DND-41 (cell line): ENCODE results near the gene CDHR2.
A peak's percentile ranks its signal among the peaks of the same experiment; 100 is the strongest.

Experiments used
- ATAC-seq: fragments of 200-7000 bp; cut with Tn5 transposase; 3 replicates; pipeline ENCODE4 v1.9.1; 2021; ENCODE audit warnings: low read depth; ENCODE audit not compliant: insufficient read depth
- DNase-seq: peaks from one replicate; pipeline ENCODE4 v3.0.0-alpha.2; 2020
- H2AFZ ChIP-seq: 2 replicates; pipeline ENCODE4 v1.6.0; 2012; ENCODE audit warnings: low read depth, low read length
- H3K27ac ChIP-seq: 2 replicates; pipeline ENCODE4 v1.5.1; 2012; ENCODE audit warnings: low read length, inconsistent platforms
- H3K27me3 ChIP-seq: fragments of 200-600 bp; sonication (generic); 2 replicates; pipeline ENCODE4 v1.6.0; 2012; ENCODE audit warnings: low read length, mild to moderate bottlenecking, inconsistent platforms; ENCODE audit not compliant: insufficient read depth, poor library complexity
- H3K36me3 ChIP-seq: 2 replicates; pipeline ENCODE4 v1.5.1; 2012; ENCODE audit warnings: low read length, inconsistent platforms; ENCODE audit not compliant: insufficient read depth
- H3K4me1 ChIP-seq: 2 replicates; pipeline ENCODE4 v1.5.1; 2012; ENCODE audit warnings: mild to moderate bottlenecking, low read length; ENCODE audit not compliant: insufficient read depth
- H3K4me2 ChIP-seq: 2 replicates; pipeline ENCODE4 v1.6.0; 2012; ENCODE audit warnings: mild to moderate bottlenecking, moderate library complexity, low read length, inconsistent platforms; ENCODE audit not compliant: insufficient read depth
- H3K4me3 ChIP-seq, 2 experiments: fragments of 200-600 bp in 1 of 2; shearing (Covaris generic) in 1 of 2; 2 replicates each; pipeline ENCODE4 v1.5.1; 2012 to 2016; ENCODE audit warnings: inconsistent platforms in 2 of 2, low read length in 2 of 2, mild to moderate bottlenecking in 2 of 2, low read depth in 1 of 2, moderate library complexity in 1 of 2
- H3K79me2 ChIP-seq: 2 replicates; pipeline ENCODE4 v1.6.0; 2012; ENCODE audit warnings: low read length, inconsistent platforms; ENCODE audit not compliant: insufficient read depth
- H3K9ac ChIP-seq: 2 replicates; pipeline ENCODE4 v1.6.0; 2012; ENCODE audit warnings: low read depth, mild to moderate bottlenecking, inconsistent platforms, low read length, moderate library complexity
- H3K9me3 ChIP-seq: 2 replicates; pipeline ENCODE4 v1.5.1; 2012; ENCODE audit warnings: low read length, moderate library complexity, mild to moderate bottlenecking, inconsistent platforms; ENCODE audit not compliant: insufficient read depth, severe bottlenecking
- H4K20me1 ChIP-seq: 2 replicates; pipeline ENCODE4 v1.6.0; 2012; ENCODE audit warnings: low read length; ENCODE audit not compliant: insufficient read depth
- EZH2 ChIP-seq: IDR thresholded peaks from 3 replicates; pipeline ENCODE4 v1.6.1; 2012; ENCODE audit warnings: borderline replicate concordance, low read depth, mild to moderate bottlenecking, moderate library complexity, low read length, inconsistent platforms; ENCODE audit not compliant: severe bottlenecking
- TF ChIP-seq, protein P1 (sequence below): IDR thresholded peaks from 2 replicates; pipeline ENCODE4 v1.5.1; 2012; ENCODE audit warnings: borderline replicate concordance, low read length, moderate library complexity, mild to moderate bottlenecking; ENCODE audit not compliant: poor library complexity, severe bottlenecking; ENCODE audit errors: extremely low read depth

Gene CDHR2

DNA sequence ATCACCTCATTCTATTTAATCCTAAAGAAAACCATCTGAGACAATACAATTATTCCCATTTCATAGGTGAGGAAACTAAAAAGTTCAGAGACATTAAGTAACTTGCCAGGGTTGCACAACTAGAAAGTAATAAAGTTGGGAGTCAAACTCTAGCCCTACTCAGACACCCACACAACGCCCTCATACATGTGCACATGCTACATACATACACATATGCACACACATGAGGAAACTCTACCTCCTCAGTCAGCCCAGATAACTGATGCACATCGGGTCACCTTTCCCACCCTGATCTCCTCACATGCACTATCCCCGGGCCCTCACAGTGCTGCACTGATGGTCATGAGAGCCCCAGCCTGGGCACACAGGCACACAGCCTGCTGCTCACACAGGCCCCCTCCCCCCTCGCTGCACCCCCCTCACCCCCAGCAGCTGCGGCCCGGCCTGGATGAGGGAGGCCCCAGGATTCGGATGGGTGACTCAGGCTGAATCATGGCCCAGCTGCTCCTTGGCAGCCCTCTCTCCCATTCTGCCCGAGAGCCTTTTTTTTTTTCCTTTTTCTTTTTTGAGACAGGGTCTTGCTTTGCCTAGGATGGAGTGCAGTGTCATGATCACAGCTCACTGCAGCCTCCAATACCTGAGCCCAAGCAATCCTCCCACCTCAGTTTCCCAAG, 65.8 kb downstream of the CDHR2 start:
- no peaks in the 10 kb centered on the region for H3K4me1 ChIP-seq
- H3K27me3 ChIP-seq, result no peaks in the 10 kb centered on the region
- no peak for TF ChIP-seq EZH2
- TF ChIP-seq, protein P1, sequence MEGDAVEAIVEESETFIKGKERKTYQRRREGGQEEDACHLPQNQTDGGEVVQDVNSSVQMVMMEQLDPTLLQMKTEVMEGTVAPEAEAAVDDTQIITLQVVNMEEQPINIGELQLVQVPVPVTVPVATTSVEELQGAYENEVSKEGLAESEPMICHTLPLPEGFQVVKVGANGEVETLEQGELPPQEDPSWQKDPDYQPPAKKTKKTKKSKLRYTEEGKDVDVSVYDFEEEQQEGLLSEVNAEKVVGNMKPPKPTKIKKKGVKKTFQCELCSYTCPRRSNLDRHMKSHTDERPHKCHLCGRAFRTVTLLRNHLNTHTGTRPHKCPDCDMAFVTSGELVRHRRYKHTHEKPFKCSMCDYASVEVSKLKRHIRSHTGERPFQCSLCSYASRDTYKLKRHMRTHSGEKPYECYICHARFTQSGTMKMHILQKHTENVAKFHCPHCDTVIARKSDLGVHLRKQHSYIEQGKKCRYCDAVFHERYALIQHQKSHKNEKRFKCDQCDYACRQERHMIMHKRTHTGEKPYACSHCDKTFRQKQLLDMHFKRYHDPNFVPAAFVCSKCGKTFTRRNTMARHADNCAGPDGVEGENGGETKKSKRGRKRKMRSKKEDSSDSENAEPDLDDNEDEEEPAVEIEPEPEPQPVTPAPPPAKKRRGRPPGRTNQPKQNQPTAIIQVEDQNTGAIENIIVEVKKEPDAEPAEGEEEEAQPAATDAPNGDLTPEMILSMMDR, result no peak
- no peaks in the 10 kb centered on the region for H3K36me3 ChIP-seq
- DNase-seq (no peak), ATAC-seq (no peak)
- H3K79me2 ChIP-seq, result no peaks in the 10 kb centered on the region
- H3K27ac ChIP-seq, result no peak overlapping the region
- no peak overlapping the region for H3K4me2 ChIP-seq
- no peaks in the 10 kb centered on the region for H3K9me3 ChIP-seq
- no peak overlapping the region for H3K4me3 ChIP-seq
- H4K20me1 ChIP-seq, result no peaks in the 10 kb centered on the region
- H2AFZ ChIP-seq, result no peak overlapping the region
- no peak overlapping the region for H3K9ac ChIP-seq

DNA sequence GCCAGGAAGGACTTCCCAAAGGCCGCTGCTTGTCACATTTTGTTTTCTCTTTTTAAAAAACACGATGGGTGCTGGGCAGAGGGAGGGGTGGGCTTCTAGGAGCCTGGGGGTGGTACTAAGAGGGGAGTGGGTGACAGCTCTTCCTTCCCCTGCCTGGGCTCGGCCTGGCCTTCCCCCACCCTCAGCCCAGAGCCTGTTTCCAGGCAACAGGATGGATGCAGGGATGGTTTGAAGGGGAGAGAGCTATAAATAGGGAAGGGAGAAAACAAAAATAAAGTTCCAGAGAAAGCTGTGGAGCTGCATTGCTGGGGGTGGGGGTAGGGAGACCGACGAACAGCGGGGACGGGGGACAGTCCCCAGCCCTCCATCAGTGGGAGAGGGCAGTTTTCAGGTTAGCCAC, 67.4 kb downstream of the CDHR2 start:
- H3K4me2 ChIP-seq, result no peak overlapping the region
- ATAC-seq (no peak), DNase-seq (no peak)
- no peak overlapping the region for H3K27ac ChIP-seq
- H3K36me3 ChIP-seq, result no peaks in the 10 kb centered on the region
- no peak overlapping the region for H3K9ac ChIP-seq
- no peaks in the 10 kb centered on the region for H3K79me2 ChIP-seq
- TF ChIP-seq, protein P1, result no peak
- TF ChIP-seq EZH2, result no peak
- no peaks in the 10 kb centered on the region for H3K9me3 ChIP-seq
- no peak overlapping the region for H3K4me3 ChIP-seq
- no peak overlapping the region for H2AFZ ChIP-seq
- no peaks in the 10 kb centered on the region for H3K27me3 ChIP-seq
- no peaks in the 10 kb centered on the region for H3K4me1 ChIP-seq
- H4K20me1 ChIP-seq, result no peaks in the 10 kb centered on the region

DNA sequence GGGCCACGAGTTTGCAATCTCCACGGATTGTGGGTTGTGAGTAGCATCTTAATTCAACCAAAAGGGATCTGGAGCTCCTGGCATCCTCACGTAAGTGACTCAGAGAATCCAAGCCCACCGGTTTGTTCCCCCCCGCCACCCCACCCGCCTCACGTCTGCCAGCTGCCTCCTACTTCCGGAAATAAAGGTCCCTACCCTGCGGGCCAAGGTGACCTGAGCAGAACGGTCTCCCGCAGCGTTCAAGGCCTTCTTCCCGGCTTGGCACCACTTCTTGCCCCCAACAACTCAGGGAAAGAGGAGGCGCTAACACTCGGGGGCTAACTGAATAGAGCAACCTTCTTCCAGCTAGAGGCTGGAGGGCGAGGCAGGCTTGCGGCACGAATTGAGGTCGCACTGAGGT, 69.6 kb downstream of the CDHR2 start:
- no peak overlapping the region for H3K27ac ChIP-seq
- no peak for DNase-seq
- H3K79me2 ChIP-seq, result no peaks in the 10 kb centered on the region
- no peak overlapping the region for H3K4me3 ChIP-seq
- H2AFZ ChIP-seq, result no peak overlapping the region
- no peak for ATAC-seq
- H3K9me3 ChIP-seq, result no peaks in the 10 kb centered on the region
- TF ChIP-seq, protein P1, result no peak
- TF ChIP-seq EZH2, result no peak
- no peak overlapping the region for H3K4me2 ChIP-seq
- no peaks in the 10 kb centered on the region for H3K36me3 ChIP-seq
- no peaks in the 10 kb centered on the region for H4K20me1 ChIP-seq
- no peaks in the 10 kb centered on the region for H3K27me3 ChIP-seq
- H3K4me1 ChIP-seq, result no peaks in the 10 kb centered on the region
- no peak overlapping the region for H3K9ac ChIP-seq

DNA sequence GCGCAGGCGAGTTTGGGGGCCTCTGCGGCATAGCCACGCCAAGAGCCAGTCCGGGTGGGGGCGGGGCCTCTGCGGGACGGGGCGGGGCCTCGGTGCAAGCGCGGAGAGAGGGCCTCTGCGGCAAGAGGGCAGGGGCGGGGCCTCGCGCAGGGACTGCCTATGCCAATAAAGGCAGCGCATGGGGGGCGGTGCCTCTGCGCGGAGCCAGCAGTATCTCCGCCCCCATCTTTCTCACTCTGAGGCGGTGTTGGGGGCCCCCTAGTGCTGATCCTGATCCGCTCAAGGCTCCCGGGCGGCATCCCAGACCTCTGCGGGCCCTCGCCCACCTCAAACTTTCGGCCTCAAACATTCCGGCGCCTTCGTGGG, 70.0 kb downstream of the CDHR2 start:
- no peaks in the 10 kb centered on the region for H4K20me1 ChIP-seq
- ATAC-seq (peak; percentile 33; the same call in 1 of the 3 replicates), DNase-seq (no peak)
- H3K79me2 ChIP-seq, result no peaks in the 10 kb centered on the region
- TF ChIP-seq, protein P1, result no peak
- TF ChIP-seq EZH2, result no peak
- H3K4me3 ChIP-seq, result no peak overlapping the region
- no peak overlapping the region for H2AFZ ChIP-seq
- no peak overlapping the region for H3K4me2 ChIP-seq
- no peaks in the 10 kb centered on the region for H3K9me3 ChIP-seq
- H3K4me1 ChIP-seq, result no peaks in the 10 kb centered on the region
- H3K36me3 ChIP-seq, result no peaks in the 10 kb centered on the region
- H3K27ac ChIP-seq, result no peak overlapping the region
- H3K9ac ChIP-seq, result no peak overlapping the region
- H3K27me3 ChIP-seq, result no peaks in the 10 kb centered on the region
